HG03039 (cell line): Measurements from ENCODE around the gene GLYR1.
A peak's percentile ranks its signal among the peaks of the same experiment; 100 is the strongest.

Experiments used
- ATAC-seq: cut with Tn5 transposase; IDR thresholded peaks from one replicate; pipeline ENCODE4 v1.9.1; 2021; ENCODE audit warnings: mild to moderate bottlenecking, moderate library complexity; ENCODE audit not compliant: unreplicated experiment

GLYR1 gene

GRCh38 chr16:4852221-4852872, 5.3 kb upstream of the GLYR1 start:
- ATAC-seq: no peak

DNA sequence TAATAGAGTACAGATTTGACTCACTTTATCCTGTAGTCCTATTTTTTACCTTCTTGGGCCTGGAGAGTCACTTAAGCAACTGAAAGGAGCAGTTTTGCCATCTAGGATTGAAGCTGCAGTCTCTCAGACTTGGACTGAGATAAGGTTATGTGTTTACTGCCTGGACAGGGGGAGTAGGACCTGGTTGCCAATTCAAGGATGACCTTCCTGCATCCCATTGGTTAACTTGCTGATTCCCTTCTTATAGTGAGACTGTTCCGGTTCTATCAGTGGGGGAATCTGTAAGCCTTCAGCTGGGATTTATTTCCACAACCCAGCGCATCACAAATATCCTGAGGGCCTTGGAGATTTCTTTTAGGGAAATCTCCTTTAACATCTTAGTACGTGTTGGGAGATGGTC, 3.1 kb upstream of the GLYR1 start:
- ATAC-seq: no peak

DNA sequence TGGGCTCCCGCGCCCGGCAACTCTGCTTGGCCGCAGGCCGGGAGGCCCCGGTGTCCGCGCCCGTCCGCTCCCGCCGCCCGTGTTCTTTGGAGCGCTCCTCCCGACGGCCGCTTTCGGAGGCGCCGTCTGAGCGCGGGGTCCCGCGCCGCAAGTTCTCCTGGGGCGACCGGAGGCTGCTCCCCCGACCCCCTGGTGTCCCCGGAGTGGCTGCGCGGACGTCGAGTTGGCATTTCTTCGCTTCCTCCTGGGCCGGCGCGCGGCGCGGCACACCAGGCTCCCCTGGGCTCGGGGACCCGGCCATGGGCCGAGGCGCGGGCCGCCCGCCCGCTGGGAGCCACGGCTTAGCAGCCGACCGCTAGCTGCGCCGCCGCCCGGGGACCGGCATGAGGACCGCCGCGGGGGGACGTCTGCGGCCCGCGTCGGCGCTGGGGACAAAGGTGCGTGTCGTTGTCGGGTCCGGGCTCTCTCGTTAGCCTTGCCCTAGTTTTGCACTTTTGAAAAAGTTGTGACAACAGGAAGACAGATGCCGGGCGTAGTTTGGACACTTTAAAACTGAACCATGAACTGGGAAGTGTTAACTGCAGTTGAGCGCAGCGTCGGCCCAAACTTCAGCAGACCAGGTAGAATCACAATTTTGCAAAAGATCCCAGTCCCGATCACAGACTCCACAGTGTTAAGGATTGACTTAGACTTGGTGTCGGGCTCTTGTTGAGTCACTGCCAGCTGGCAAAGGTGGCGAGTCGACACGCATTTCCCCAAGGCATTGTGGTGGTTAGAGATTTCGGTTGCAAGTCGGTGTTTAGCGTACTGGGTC, 893 bp upstream of the GLYR1 start:
- peak; percentile 19 for ATAC-seq

GRCh38 chr16:4846503-4846900, 586 bp downstream of the GLYR1 start:
- ATAC-seq: peak; percentile 2

DNA sequence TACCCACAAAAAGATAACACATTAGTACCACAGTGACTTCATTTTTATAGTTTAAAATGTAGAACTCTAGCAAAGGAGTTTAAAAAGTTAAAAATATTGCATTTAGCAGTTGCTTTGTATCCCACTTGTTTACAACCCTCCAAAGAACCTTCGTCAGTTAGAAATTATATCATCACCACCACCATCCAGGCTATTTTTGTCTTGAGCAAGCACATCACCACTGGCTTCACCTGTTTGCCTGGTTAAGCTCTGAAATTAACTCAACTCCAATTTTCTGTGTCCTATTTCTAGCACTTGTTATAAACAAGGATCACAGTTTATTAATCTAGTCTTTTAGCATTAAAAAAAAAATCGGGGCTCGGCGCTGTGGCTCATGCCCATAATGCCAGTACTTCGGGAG, 6.1 kb downstream of the GLYR1 start:
- ATAC-seq: no peak

- no peak for ATAC-seq
Measured at GRCh38 chr16:4839942-4840341, 7.1 kb downstream of the GLYR1 start.

GRCh38 chr16:4837733-4838501, 9.2 kb downstream of the GLYR1 start:
- no peak for ATAC-seq

DNA sequence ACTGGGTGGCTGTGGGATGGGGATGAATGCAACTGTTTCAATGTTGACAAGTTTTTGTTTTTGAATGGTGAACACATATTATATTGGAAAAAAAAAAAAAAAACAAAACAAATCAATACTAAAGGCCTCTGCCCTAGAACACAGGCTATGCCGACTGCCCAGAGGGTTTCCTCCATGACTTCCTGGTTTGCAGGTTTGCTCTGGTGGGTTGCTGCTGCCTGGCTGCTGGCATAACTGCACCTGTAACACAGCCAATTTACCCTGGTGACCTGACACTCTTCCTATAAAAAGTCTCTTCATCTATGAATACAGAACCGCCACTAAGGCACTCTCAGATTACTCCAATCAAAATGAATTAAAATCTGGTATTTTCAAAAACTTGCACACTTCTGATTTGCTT, 10.4 kb downstream of the GLYR1 start:
- no peak for ATAC-seq

GRCh38 chr16:4833584-4833983, 13.5 kb downstream of the GLYR1 start:
- ATAC-seq: no peak

- ATAC-seq: no peak
Measured at GRCh38 chr16:4832698-4833343, 14.3 kb downstream of the GLYR1 start.

- ATAC-seq: no peak
Measured at GRCh38 chr16:4831616-4832015, 15.5 kb downstream of the GLYR1 start.

GRCh38 chr16:4830408-4830807, 16.7 kb downstream of the GLYR1 start:
- no peak for ATAC-seq

GRCh38 chr16:4828567-4829321, 18.3 kb downstream of the GLYR1 start:
- ATAC-seq: no peak

GRCh38 chr16:4826980-4827379, 20.1 kb downstream of the GLYR1 start:
- no peak for ATAC-seq

GRCh38 chr16:4826526-4826925, 20.6 kb downstream of the GLYR1 start:
- ATAC-seq: no peak

GRCh38 chr16:4825196-4825595, 21.9 kb downstream of the GLYR1 start:
- no peak for ATAC-seq

GRCh38 chr16:4820652-4821051, 26.4 kb downstream of the GLYR1 start:
- ATAC-seq: no peak

GRCh38 chr16:4814542-4815173, 32.4 kb downstream of the GLYR1 start:
- ATAC-seq: no peak

DNA sequence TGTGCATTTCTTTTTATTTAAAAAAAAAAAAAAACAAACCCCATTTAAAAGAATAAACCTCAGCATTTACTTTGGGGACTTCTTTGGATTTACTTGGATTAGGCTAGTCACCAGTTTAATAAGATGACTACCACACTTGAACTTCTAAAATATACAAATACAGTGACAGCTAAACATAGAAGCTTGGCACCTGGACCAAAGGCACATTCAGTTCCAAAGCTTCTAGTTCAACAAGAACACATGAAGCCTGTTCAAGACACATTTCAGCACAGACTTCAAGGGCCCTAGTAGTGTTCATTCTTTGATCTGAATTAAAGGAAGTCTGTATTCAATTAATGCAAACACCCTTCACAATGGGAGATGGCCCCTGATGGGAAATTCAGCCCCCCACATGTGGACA, 33.0 kb downstream of the GLYR1 start:
- ATAC-seq: no peak
